SU-DHL-6 (cell line): ENCODE data around the gene EPB41L2.

Experiments used
- CTCF ChIP-seq: fragments of 200-600 bp; sonication (generic); IDR thresholded peaks from one replicate; pipeline ENCODE4 v1.5.1; 2017; ENCODE audit warnings: antibody characterized with exemption, mild to moderate bottlenecking, low read length, moderate library complexity; ENCODE audit not compliant: insufficient read depth, poor library complexity, severe bottlenecking
- EZH2phosphoT487 ChIP-seq: fragments of 200-600 bp; sonication (generic), shearing (Covaris generic); conservative IDR thresholded peaks from 2 replicates; pipeline ENCODE4 v1.6.1; 2018; ENCODE audit warnings: mild to moderate bottlenecking, antibody characterized with exemption, low read length, moderate library complexity, mixed read lengths

DNA sequence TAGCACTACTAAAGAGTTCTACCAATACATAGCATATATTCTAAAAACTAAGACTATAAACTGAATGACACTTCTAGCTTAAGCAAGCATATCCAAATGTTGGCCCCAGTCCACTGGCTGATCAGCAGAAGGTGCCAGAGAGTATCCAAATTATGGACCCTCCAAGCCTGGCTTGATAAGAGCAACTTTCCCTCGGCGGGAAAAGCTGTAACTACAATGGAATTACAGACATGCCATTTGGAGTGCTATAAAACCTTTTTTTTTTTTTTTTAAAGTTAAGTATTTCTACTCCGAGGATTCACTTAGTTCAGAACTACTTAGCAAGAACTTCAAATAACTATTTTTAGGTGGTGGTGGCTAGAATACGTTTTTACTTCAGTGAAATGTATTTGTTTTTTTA is 94.6 kb downstream of the EPB41L2 start:
- TF ChIP-seq CTCF (no peak), EZH2phosphoT487 (no peak)
